ENCODE results near the gene TSC22D1.

The TSC22D1 gene

GRCh38 chr13:44400736-44401135 is 175.4 kb downstream of the TSC22D1 start:
- no peak for DNase-seq

DNA sequence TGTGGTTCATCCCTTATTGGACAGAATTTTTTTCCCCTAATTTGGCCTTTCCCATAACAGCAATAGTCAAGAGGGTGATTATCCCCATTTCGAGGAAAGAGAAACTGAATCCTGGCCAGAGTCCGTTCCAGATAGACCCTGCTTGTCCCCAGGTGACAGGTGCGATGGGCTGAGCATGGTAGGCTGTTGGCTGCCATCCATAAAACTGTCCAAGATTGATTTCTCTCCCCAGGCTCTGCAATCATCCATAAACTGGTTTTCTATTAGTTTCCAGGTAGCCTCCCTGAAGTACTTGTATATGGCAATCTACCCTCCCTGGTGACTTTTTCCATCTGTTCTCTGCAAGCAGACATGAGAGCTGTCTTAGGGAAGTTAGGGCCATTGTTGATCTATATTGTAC is 177.1 kb downstream of the TSC22D1 start:
- no peak for DNase-seq

GRCh38 chr13:44398606-44399005 is 177.5 kb downstream of the TSC22D1 start:
- DNase-seq, result no peak

DNA sequence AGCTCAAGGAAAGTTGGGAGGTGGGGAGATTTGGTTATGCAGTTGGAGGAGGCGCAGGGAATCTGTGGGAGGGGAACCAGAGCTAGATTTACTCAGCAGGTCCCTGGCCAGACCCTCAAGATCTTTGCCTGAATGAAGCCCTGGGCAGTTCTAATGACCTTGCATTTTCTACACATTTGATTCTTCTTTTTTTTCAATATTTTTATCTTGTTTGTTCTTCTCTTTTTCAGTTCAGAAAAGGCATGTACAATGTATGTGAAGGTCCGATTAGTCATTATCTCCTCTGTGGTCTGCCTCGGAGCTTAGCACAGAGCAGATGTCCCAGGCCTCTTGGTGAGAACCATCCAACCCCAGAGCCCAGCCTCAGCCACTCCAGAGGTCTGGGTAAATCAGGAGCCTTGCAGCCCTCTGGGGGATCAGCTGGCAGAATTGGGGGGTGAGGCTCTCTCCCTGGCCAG is 178.3 kb downstream of the TSC22D1 start:
- no peak for DNase-seq

DNA sequence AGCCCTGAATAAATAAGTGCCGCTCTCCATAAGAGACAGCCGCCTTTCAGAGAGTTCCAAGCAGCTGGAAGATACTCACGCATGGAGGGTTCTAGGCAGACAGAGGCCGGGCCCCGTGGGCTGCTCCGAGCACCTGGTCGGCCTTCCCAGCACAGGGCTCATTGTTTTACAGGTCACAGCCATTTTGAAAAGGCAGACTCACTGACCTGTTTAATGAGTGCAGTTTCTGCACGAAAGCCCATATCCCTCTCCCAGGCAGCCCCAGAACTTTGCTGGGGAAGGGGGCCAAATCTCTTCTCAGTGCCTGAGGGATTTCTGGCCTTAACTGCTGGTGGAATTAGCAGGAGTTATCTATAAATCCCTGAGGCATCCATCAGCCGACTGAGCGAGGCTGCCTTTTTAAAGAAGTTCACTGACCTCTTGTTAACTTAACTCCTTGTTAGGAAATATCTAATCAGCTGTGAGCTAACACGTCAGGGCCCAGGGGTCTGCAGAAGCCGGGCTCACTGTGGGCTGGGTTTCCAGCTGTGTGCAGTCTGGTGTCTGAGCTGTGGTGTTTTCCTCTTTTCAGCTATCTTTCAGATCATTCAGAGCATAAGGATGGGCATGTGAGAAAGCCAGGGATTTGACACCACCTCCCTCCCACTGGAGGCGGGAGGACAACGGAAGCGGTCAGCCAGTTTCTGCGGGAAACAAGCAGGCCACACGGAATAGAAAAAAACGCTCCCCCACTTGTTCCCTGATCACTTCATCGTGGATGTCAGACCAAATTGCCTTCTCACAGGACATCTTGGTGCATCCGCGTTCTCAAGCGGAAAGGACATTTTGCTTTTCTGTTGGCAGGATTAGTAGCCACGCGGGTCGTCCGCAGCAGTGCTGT is 179.2 kb downstream of the TSC22D1 start:
- no peak for DNase-seq

GRCh38 chr13:44395976-44396694 is 180.0 kb downstream of the TSC22D1 start:
- no peak for DNase-seq

GRCh38 chr13:44394658-44395057 is 181.5 kb downstream of the TSC22D1 start:
- DNase-seq, result no peak

- DNase-seq, result no peak
Observed at GRCh38 chr13:44393391-44393790, 182.7 kb downstream of the TSC22D1 start.

- DNase-seq, result no peak
Observed at GRCh38 chr13:44389876-44390275, 186.3 kb downstream of the TSC22D1 start.

- DNase-seq, result no peak
Observed at GRCh38 chr13:44389060-44389666, 187.0 kb downstream of the TSC22D1 start.

- DNase-seq, result no peak
Observed at GRCh38 chr13:44388427-44389059, 187.6 kb downstream of the TSC22D1 start.

DNA sequence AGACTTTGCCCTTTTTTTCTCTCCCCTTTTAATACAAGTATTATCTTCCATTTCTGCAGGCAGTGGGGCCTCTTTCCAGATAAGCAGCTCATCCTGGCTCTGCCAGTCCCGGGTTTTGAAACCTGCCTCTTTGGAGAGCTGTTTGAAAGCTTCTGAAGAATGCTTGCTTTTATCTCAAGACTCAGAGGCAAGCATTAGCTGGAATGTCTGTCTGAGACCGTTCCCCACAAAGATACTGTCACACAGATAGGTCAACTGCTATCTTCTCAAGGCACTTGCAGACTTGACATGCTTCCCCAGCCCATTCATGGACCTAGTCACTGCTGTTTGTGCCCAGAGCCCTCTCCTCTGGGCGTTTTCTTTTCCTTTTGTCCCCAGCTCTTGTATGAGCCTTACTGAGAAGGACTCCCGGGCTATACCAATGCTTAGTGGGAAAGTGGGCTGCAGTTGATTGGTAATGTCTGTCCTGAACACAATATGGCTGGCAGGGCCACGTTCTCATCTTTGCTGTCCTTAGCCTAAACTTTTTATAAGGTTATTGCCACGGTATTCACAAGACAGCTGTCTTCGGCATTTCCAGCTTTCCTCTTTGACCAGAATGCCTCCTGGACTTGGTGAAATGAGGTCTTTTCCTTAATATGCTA is 189.1 kb downstream of the TSC22D1 start:
- no peak for DNase-seq

DNA sequence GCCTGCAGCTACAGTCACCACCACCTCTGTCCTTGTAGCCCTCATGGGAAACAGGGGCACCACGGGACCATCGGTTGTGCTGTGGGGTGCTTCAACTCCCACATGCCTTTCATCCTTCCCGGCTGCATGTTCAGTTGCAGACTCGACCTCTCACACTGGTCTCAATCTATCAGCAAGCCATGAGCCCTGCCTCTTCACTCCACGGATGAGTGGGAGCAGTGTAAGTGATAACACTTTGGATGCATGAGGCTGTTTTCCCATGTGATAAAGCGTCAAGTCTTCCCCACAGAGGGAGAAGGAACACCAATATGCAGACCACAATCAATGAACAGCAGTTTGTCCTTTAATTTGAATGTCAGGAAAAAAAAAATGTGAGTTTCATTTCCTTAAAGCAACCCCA is 190.3 kb downstream of the TSC22D1 start:
- DNase-seq, result no peak

GRCh38 chr13:44385401-44385800 is 190.7 kb downstream of the TSC22D1 start:
- DNase-seq, result no peak

DNA sequence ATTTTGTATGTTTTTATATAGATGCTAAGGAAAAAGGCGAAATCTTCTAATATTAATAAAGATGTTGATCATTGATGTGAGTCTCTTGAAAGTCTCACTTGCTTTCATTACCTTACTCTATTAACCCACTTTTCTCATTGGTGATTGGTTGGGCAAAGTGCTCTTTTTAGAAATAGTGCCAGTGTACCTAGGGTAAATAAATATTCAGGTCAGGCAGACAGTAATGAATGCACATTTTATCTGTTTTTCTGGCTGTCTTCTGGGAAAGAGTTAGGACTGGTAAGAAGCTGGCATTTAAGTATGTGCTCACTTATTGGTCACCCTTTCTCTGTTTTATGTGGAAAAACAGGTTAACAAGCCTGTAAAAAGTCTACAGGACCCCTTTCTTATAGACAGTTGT is 191.4 kb downstream of the TSC22D1 start:
- no peak for DNase-seq

DNA sequence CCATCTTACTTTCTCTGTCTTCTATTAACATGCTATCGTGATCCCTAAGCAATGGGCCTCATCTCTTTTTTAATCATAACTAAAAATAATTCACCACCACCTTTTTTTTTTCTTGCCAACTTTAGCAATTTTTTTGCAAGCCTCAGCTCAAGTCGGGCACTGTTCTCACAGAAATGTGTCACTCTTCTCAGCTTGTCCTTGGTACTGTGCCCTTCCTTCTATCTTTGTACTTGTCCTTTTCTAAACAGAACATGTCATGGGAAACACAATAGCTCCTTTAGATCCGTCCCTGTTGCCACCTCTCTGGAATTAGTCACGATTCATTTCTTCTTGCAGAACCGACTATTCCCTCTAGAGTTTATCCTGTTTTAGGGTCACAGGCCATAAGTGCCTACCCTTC is 192.2 kb downstream of the TSC22D1 start:
- no peak for DNase-seq

- DNase-seq, result no peak
Observed at GRCh38 chr13:44382635-44383145, 193.4 kb downstream of the TSC22D1 start.

All from stimulated activated CD4-positive, alpha-beta T cell treated with anti-CD3 and anti-CD28 coated beads, Interleukin-15, amount 100 ng/mL, for 24 hours (primary cell).